ENCODE results near the gene ATP9B. TPM values are rescaled to one million over a fixed set of nuclear protein-coding genes. Genes with fewer than 3 reads are reported as not detected.

Gene ATP9B
- total RNA-seq, 1 experiment from 2014 or later, result 17.8 TPM

DNA sequence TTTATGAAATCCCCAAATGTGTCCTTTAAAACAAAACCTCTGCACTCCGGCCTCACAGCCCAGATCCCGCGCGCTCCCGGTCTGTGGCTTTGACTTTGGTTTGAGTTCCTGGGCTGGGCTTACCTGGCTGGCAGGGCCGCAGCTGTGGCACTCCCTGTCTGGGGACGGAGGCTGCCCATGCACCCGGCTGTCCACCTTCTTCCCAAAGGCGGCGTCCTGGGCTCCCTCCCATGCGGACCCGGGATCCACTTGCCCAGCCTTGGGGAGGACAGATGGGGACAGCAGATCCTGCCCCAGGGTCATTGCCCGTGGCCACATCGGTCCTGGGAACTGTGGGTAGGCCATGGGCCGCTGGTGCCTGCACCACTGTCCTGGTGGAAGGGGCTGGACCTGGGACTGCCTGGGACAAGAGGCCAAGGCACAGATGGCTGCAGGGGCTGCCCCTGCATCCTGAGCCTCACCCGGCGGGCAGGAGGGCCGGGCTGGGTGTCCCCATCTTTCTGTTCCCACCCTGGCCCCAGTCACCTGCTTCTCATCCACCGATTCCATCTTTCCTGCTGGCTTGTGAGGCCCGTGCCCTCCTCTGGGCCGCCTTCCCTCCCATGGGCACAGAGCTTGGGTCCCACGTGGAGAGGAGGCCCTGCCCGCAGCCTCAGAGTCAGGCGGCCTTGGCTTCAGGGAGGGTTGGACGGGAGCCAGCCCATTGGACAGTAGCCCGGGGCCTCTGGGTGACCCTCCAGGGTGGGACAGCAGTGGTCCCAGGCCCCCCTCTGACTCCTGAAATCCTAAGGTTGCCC is 354.2 kb downstream of the ATP9B start:
- H3K9me3 ChIP-seq (ENCODE audit: control insufficient read depth in 1 of 2, insufficient read depth in 1 of 2, low read depth in 1 of 2, low read length in 2 of 2), result no peaks in the 10 kb centered on the region
- ATAC-seq, result no peak
- peaks cover 4% of the 10 kb centered on the region; the same call in 1 of the 2 replicates for H3K79me2 ChIP-seq (ENCODE audit: insufficient read depth, low read length)
- no peaks in the 10 kb centered on the region for H4K20me1 ChIP-seq (ENCODE audit: insufficient read depth)
- intact Hi-C loops (cut with micrococcal nuclease), result no loop called here
- no peaks in the 10 kb centered on the region; a peak in 1 of 4 replicates for H3K36me3 ChIP-seq (ENCODE audit: control insufficient read depth in 1 of 2, insufficient read depth in 2 of 2, low read length in 2 of 2)
- H3K27me3 ChIP-seq (ENCODE audit: insufficient read depth, low read length), result no peaks in the 10 kb centered on the region
- no peaks in the 10 kb centered on the region for H3K4me1 ChIP-seq (ENCODE audit: control insufficient read depth in 1 of 2, insufficient read depth in 2 of 2, low read length in 2 of 2)
- CTCF ChIA-PET, result no interaction called here
- H2AFZ ChIP-seq (ENCODE audit: low read depth, low read length, poor library complexity, severe bottlenecking), result no peak overlapping the region
- POLR2A ChIA-PET, result no interaction called here
- no TSS peak for BruUV-seq (replicated peaks)
- H3K9ac ChIP-seq (ENCODE audit: low read length), result no peak overlapping the region
- TF ChIP-seq, protein P1, sequence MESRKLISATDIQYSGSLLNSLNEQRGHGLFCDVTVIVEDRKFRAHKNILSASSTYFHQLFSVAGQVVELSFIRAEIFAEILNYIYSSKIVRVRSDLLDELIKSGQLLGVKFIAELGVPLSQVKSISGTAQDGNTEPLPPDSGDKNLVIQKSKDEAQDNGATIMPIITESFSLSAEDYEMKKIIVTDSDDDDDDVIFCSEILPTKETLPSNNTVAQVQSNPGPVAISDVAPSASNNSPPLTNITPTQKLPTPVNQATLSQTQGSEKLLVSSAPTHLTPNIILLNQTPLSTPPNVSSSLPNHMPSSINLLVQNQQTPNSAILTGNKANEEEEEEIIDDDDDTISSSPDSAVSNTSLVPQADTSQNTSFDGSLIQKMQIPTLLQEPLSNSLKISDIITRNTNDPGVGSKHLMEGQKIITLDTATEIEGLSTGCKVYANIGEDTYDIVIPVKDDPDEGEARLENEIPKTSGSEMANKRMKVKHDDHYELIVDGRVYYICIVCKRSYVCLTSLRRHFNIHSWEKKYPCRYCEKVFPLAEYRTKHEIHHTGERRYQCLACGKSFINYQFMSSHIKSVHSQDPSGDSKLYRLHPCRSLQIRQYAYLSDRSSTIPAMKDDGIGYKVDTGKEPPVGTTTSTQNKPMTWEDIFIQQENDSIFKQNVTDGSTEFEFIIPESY (IDR thresholded peaks at IDR 0.05; ENCODE audit: extremely low read depth, insufficient replicate concordance, low read length), result no peak
- TF ChIP-seq RAD21 (IDR thresholded peaks at IDR 0.05; ENCODE audit: low read depth) (no peak), CEBPB (IDR thresholded peaks at IDR 0.05; ENCODE audit: low read depth) (no peak), SRF (IDR thresholded peaks at IDR 0.05; ENCODE audit: low read depth) (no peak)
- DNase-seq (ENCODE audit: low read depth, low spot score), result no peak
- RAD21 ChIA-PET (ENCODE audit: low non-redundant PET in 1 of 2, low total read pairs in 2 of 2, uncharacterized antibody in 2 of 2, unreplicated experiment in 2 of 2), result no interaction called here
- H3K9me2 ChIP-seq (ENCODE audit: insufficient read depth), result no peaks in the 10 kb centered on the region
- H3K4me3 ChIP-seq (replicated peaks in 1 of 2; ENCODE audit: low read depth in 1 of 2, low read length in 2 of 2), result no peak overlapping the region
- no peak overlapping the region for H3K27ac ChIP-seq (ENCODE audit: low read depth, low read length)
- no peak overlapping the region for H3K4me2 ChIP-seq (ENCODE audit: low read length)

DNA sequence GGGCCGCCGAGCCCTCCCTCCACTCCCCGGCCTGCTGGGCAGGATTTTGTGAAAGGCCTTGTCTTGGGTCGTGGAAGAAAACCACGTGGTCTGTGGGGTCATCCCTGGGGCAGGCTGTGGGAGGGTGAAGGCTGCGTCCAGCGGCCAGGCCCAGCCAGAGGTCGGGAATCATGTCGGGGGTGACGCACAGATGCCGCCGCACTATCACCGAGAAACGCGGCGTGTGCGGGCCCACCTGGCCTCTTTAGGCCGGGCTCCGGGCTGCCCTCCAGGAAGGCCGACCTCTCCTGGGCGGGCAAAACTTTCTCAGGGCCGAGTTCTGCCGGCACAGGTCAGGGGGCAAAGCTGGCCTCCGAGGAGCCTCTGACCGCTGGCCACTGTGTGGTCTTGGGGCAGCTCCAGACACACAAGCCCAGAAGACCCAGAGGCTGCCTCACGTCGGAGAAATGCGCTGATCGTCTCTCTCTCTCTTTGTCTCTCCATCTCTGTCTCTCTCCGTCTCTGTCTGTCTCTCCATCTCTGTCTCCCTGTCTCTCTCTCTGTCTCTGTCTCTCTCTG is 354.9 kb downstream of the ATP9B start:
- Histone ChIP-seq H3K4me3 (replicated peaks in 1 of 2; ENCODE audit: low read depth in 1 of 2, low read length in 2 of 2) (no peak overlapping the region), H3K79me2 (ENCODE audit: insufficient read depth, low read length) (peaks cover 4% of the 10 kb centered on the region; the same call in 1 of the 2 replicates), H3K27me3 (ENCODE audit: insufficient read depth, low read length) (no peaks in the 10 kb centered on the region), H3K27ac (ENCODE audit: low read depth, low read length) (no peak overlapping the region), H2AFZ (ENCODE audit: low read depth, low read length, poor library complexity, severe bottlenecking) (no peak overlapping the region), H4K20me1 (ENCODE audit: insufficient read depth) (no peaks in the 10 kb centered on the region), H3K9me2 (ENCODE audit: insufficient read depth) (no peaks in the 10 kb centered on the region), H3K36me3 (ENCODE audit: control insufficient read depth in 1 of 2, insufficient read depth in 2 of 2, low read length in 2 of 2) (no peaks in the 10 kb centered on the region; a peak in 1 of 4 replicates), H3K4me2 (ENCODE audit: low read length) (no peak overlapping the region), H3K9me3 (ENCODE audit: control insufficient read depth in 1 of 2, insufficient read depth in 1 of 2, low read depth in 1 of 2, low read length in 2 of 2) (no peaks in the 10 kb centered on the region), H3K4me1 (ENCODE audit: control insufficient read depth in 1 of 2, insufficient read depth in 2 of 2, low read length in 2 of 2) (no peaks in the 10 kb centered on the region), H3K9ac (ENCODE audit: low read length) (no peak overlapping the region)
- ATAC-seq (no peak), DNase-seq (ENCODE audit: low read depth, low spot score) (no peak)
- BruUV-seq (replicated peaks), result no TSS peak
- ChIA-PET RAD21 (ENCODE audit: low non-redundant PET in 1 of 2, low total read pairs in 2 of 2, uncharacterized antibody in 2 of 2, unreplicated experiment in 2 of 2) (no interaction called here), CTCF (no interaction called here), POLR2A (no interaction called here)
- intact Hi-C loops (cut with micrococcal nuclease), result no loop called here
- TF ChIP-seq SIN3A (IDR thresholded peaks at IDR 0.05; ENCODE audit: low read depth), result no peak
- TF ChIP-seq SP1 (IDR thresholded peaks at IDR 0.05; ENCODE audit: low read depth), result no peak
- TF ChIP-seq ZNF274 (IDR thresholded peaks at IDR 0.05; ENCODE audit: low read depth, low read length), result no peak
- TF ChIP-seq CBX3 (IDR thresholded peaks at IDR 0.05; ENCODE audit: low read depth), result no peak
- no peak for TF ChIP-seq ZFX (IDR thresholded peaks at IDR 0.05)
- no peak for TF ChIP-seq JUND (IDR thresholded peaks at IDR 0.05)
- no peak for TF ChIP-seq FOSL1 (IDR thresholded peaks at IDR 0.05; ENCODE audit: low read depth)
- no peak for TF ChIP-seq TCF7L2 (IDR thresholded peaks at IDR 0.05; ENCODE audit: borderline replicate concordance, extremely low read depth, insufficient read depth, insufficient read length)
- TF ChIP-seq ELF1 (IDR thresholded peaks at IDR 0.05; ENCODE audit: borderline replicate concordance, low read depth), result no peak
- TF ChIP-seq CEBPB (IDR thresholded peaks at IDR 0.05; ENCODE audit: low read depth), result no peak
- TF ChIP-seq, protein P2, sequence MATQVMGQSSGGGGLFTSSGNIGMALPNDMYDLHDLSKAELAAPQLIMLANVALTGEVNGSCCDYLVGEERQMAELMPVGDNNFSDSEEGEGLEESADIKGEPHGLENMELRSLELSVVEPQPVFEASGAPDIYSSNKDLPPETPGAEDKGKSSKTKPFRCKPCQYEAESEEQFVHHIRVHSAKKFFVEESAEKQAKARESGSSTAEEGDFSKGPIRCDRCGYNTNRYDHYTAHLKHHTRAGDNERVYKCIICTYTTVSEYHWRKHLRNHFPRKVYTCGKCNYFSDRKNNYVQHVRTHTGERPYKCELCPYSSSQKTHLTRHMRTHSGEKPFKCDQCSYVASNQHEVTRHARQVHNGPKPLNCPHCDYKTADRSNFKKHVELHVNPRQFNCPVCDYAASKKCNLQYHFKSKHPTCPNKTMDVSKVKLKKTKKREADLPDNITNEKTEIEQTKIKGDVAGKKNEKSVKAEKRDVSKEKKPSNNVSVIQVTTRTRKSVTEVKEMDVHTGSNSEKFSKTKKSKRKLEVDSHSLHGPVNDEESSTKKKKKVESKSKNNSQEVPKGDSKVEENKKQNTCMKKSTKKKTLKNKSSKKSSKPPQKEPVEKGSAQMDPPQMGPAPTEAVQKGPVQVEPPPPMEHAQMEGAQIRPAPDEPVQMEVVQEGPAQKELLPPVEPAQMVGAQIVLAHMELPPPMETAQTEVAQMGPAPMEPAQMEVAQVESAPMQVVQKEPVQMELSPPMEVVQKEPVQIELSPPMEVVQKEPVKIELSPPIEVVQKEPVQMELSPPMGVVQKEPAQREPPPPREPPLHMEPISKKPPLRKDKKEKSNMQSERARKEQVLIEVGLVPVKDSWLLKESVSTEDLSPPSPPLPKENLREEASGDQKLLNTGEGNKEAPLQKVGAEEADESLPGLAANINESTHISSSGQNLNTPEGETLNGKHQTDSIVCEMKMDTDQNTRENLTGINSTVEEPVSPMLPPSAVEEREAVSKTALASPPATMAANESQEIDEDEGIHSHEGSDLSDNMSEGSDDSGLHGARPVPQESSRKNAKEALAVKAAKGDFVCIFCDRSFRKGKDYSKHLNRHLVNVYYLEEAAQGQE (IDR thresholded peaks at IDR 0.05; ENCODE audit: low read depth), result no peak
- TF ChIP-seq YY1 (IDR thresholded peaks at IDR 0.05; ENCODE audit: extremely low read depth, insufficient replicate concordance, low read depth, low read length), result no peak

Measured in HCT116 (cell line).